LNCAP (cell line): Measurements from ENCODE around the gene KCNS1.
A peak's percentile ranks its signal among the peaks of the same experiment; 100 is the strongest.

Source experiments
- CTCF ChIP-seq: fragments of 450-650 bp; IDR thresholded peaks from 2 replicates; pipeline ENCODE4 v1.5.1; 2017; ENCODE audit warnings: mild to moderate bottlenecking

KCNS1 gene

GRCh38 chr20:45113865-45114264 lies 12.9 kb upstream of the KCNS1 start:
- TF ChIP-seq CTCF: no peak

- no peak for TF ChIP-seq CTCF
These were observed 11.8 kb upstream of the KCNS1 start for GRCh38 chr20:45112754-45113153.

GRCh38 chr20:45111799-45112471 lies 11.0 kb upstream of the KCNS1 start:
- TF ChIP-seq CTCF: peak; percentile 77

- TF ChIP-seq CTCF: no peak
These were observed 10.4 kb upstream of the KCNS1 start for GRCh38 chr20:45111285-45111684.

GRCh38 chr20:45110301-45110700 lies 9.4 kb upstream of the KCNS1 start:
- TF ChIP-seq CTCF: no peak

- TF ChIP-seq CTCF: no peak
These were observed 8.7 kb upstream of the KCNS1 start for GRCh38 chr20:45109634-45110033.

- no peak for TF ChIP-seq CTCF
These were observed 4.4 kb upstream of the KCNS1 start for GRCh38 chr20:45105317-45105716.

- TF ChIP-seq CTCF: no peak
These were observed 3.9 kb upstream of the KCNS1 start for GRCh38 chr20:45104786-45105185.
